ENCODE data around the gene SGCE.

Gene SGCE

DNA sequence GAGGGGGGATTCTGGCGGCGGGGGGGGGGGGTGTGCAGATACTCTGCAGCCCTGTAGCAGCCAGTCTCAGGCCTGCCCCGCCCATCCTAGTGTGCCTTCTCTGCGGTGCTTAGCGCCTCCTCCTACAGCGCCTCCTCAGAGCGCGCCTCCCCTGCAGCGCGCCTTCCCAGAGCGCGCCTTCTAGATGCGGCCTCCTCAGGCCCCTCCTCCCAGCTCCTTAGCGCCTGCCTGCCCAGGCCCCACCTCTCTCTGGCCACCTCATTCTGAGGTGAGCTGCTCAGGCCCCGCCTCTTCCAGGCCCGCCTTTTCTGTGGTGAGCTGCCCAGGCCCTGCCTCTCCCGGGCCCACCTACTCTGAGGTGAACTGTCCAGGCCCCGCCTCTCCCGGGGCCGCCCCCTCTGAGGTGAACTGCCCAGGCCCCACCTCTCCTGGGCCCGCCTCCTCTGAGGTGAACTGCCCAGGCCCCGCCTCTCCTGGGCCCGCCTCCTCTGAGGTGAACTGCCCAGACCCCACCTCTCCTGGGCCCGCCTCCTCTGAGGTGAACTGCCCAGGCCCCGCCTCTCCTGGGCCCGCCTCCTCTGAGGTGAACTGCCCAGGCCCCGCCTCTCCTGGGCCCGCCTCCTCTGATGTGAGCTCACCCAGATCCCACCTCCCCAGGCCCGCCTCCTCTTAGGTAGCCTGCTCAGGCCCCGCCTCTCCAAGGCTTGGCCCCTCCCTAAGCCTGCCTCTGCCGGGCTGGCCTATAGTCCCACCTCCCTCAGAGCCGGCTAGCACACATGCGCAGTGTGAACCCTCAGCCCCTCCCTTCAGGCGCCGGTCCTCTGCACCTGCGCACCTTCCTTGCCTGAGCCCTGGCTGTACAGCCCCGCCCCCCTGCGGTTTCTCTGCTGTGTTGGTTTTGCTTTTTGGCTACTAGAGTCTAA is 2.1 kb upstream of the SGCE start:
- peak; percentile 84 to 92 for DNase-seq

DNA sequence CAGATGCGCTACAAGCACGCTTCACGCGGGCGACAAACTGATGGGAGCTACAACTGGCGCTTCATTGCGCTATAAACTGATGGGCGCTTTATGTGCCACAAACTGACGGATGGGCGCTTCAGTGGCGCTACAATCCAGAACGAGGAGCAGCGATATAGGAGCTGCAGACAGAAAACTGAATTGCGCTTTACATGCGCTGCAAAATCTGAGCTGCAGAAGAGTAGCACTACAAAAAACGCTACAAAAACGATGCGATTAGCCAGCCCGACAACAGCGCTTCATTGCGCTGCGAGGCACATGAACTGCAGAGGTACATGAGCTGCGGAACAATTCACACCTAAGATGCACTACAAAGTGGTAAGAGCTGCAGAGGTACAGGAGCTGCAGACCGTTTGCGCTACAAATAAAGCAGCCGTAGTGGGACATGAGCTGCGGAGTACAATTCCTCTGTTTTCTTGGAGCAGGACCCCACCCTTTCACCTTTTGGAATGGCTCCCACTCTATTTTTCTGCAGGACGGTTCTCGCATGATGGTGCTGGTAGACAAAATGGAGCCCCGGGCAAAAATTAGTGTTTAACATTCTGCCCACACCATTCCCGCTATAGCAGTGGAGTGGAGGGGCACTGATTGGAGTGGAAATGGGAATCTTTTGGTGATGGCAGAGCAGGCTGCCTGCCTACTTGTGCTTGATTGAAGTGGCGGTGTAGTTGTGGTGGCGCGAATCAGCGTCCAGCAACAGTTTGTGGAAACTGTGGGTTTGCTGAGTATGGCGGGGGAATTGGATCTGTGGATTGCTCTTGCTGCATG is 1.2 kb upstream of the SGCE start:
- DNase-seq: peak in 1 of 2 experiments; percentile 75

- DNase-seq: no peak
Observed at GRCh38 chr7:94656658-94656924, 658 bp upstream of the SGCE start.

- DNase-seq: peak in 1 of 2 experiments; percentile 34
Observed at GRCh38 chr7:94655126-94655847, 646 bp downstream of the SGCE start.

DNA sequence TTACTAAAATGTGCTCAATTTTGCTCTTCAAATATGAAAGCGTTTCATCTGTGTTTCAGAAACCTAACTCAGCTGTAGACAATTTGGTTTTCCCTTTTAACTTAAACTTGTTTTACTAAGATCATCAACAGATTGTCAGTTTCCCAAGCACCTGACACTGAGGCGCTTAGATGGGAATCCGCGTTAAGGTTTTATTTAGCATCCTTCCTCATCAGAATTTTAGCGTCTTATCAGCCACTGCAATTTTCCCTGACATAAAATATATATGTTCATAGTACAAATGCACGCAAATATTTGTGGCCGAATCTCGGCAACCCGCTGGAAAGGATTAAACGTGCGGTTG is 1.2 kb downstream of the SGCE start:
- DNase-seq: no peak

GRCh38 chr7:94650147-94651051 is 5.5 kb downstream of the SGCE start:
- DNase-seq: no peak

DNA sequence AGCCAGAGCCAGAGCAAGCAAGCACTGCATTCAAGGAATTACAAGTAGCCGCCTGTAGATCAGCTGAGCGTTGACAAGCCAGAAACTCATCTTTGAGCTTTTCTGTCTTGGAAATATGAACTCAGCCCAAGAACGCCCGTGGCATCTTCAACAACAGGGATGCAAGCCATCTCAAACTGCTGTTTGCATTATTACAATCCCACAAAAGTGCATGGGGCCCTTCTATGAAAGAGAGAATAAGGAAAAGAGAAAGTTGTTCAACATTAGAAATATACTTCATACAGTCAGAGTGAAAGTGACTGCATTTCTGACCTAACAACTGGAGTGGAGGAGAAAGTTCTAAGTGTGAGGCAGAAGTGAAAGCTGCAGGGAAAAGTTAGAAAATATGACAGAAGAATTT is 6.5 kb downstream of the SGCE start:
- peak in 1 of 2 experiments; percentile 7 for DNase-seq

- DNase-seq: no peak
Observed at GRCh38 chr7:94648731-94649130, 7.2 kb downstream of the SGCE start.

- no peak for DNase-seq
Observed at GRCh38 chr7:94647295-94647694, 8.6 kb downstream of the SGCE start.

GRCh38 chr7:94643771-94644545 is 12.0 kb downstream of the SGCE start:
- no peak for DNase-seq

DNA sequence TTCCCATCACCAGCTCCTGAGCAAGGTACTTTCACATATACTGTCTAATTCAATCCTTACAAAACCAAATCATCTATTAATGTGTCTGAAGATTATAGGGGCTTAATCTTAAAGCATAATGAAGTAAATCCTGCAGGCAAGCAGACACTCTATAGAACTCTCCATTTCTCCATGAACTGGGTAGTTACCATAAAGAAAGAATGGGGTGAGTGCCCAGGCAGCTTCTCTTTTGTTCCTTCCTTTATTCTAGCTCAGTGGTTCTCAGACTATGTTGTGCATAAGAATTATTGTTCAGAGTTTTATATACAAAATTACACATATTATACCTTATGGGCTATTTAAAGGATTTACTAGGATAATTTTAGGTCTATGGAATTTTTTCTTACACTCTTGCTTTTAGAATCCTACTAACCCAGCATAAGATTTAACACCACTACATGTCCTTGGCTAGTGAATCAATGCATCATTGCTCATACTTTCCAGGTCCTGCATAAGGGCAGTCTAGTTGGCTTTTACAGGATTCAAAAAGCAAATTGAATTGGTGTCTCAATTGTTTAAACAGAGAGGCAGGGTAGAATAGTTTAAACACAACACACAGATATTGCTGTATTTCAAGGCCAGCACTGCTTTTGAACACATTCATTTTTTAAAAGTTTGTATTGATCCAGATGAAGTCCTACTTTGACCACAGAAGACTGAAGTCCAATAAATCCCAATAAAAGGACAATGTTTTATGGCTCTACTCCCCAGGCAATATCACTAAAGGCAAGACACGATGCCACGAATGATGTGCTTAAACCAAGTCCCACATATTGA is 12.9 kb downstream of the SGCE start:
- DNase-seq: no peak

DNA sequence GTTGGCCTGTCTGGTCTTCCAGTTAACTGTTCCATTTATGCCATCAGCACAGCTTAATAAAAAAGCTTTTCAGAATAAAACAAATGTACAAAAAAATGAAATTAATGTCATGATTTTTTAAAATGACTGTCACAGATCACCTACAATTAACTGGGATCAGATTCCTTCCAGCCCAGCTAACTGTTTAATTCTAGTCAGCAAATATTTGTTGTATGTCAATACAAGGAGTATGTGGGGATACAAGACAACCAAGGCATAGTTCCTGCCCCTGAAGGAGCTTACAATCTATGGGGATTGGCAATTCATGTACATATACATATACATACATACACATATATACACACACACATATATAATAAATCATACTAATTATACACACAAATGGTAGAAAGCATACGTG is 16.5 kb downstream of the SGCE start:
- no peak for DNase-seq

GRCh38 chr7:94635687-94636086 is 20.2 kb downstream of the SGCE start:
- DNase-seq: no peak

DNA sequence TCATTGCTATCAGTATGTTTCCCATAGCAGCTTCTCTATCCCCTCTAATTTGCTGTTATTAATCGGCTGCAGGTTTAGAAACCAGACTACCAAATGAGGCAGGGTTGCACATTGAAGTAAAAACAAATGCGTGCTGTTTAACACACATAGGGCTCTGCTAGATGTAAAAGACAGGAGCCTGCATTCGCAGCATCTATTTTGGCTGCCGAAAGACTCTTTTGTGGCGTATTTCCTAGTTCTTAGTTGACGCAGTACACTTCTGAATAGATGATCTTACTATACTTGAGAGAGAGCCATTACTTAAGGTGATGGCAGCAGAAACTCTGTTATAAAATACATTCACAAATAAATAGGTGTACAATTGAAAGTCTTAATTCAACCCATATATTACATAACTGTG is 21.4 kb downstream of the SGCE start:
- DNase-seq: no peak

- DNase-seq: no peak
Observed at GRCh38 chr7:94633687-94634086, 22.2 kb downstream of the SGCE start.

GRCh38 chr7:94633014-94633341 is 23.0 kb downstream of the SGCE start:
- DNase-seq: no peak

- peak; percentile 26 to 40 for DNase-seq
Observed at GRCh38 chr7:94632338-94633013, 23.5 kb downstream of the SGCE start.

GRCh38 chr7:94630855-94631254 is 25.1 kb downstream of the SGCE start:
- no peak for DNase-seq

GRCh38 chr7:94623820-94624219 is 32.1 kb downstream of the SGCE start:
- no peak for DNase-seq

DNA sequence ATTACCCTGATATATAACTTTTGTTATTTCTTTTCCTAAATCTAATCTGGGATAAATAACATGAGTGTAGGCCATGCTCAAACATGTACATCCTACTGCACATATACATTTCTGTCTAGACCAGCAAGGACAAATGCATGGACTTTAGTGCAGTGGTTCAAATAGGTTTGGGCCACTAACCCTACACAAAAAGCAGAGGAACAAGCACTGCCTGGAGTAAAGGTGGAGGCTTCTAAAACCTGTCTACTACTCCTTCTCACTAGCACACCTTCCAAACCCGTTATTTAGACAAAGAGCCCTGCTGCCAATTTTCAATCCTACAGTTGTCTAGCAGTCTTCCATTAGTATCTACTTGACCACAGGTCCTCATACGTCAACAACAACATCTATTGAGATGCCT is 34.8 kb downstream of the SGCE start:
- no peak for DNase-seq

All from NCI-H446 (cell line).